HG03521 (cell line): ENCODE data around the gene TBR1.
A peak's percentile ranks its signal among the peaks of the same experiment; 100 is the strongest.

Experiments
- ATAC-seq: cut with Tn5 transposase; IDR thresholded peaks from one replicate; pipeline ENCODE4 v1.9.1; 2021; ENCODE audit warnings: mild to moderate bottlenecking, moderate library complexity; ENCODE audit not compliant: unreplicated experiment

The TBR1 gene

GRCh38 chr2:161414042-161415033 is 1.8 kb upstream of the TBR1 start:
- ATAC-seq = peak; percentile 35

- ATAC-seq = peak; percentile 22
Measured at GRCh38 chr2:161415034-161415986, 787 bp upstream of the TBR1 start.

GRCh38 chr2:161416708-161417437 is 776 bp downstream of the TBR1 start:
- no peak for ATAC-seq

GRCh38 chr2:161417438-161418274 is 1.6 kb downstream of the TBR1 start:
- ATAC-seq = no peak

- ATAC-seq = no peak
Measured at GRCh38 chr2:161418275-161418714, 2.2 kb downstream of the TBR1 start.

GRCh38 chr2:161418715-161419637 is 2.9 kb downstream of the TBR1 start:
- ATAC-seq = no peak

- ATAC-seq = no peak
Measured at GRCh38 chr2:161419638-161420190, 3.6 kb downstream of the TBR1 start.

GRCh38 chr2:161420406-161421074 is 4.4 kb downstream of the TBR1 start:
- ATAC-seq = no peak

GRCh38 chr2:161421686-161422085 is 5.6 kb downstream of the TBR1 start:
- ATAC-seq = no peak

GRCh38 chr2:161422816-161423403 is 6.8 kb downstream of the TBR1 start:
- ATAC-seq = no peak

GRCh38 chr2:161423421-161424393 is 7.6 kb downstream of the TBR1 start:
- ATAC-seq = no peak

GRCh38 chr2:161424394-161424769 is 8.3 kb downstream of the TBR1 start:
- ATAC-seq = no peak

GRCh38 chr2:161424891-161425727 is 9.0 kb downstream of the TBR1 start:
- ATAC-seq = no peak

- ATAC-seq = no peak
Measured at GRCh38 chr2:161425728-161426454, 9.8 kb downstream of the TBR1 start.

GRCh38 chr2:161426455-161426921 is 10.4 kb downstream of the TBR1 start:
- ATAC-seq = no peak
